ENCODE measurements around the gene RBM11. TPM values are rescaled to one million over a fixed set of nuclear protein-coding genes. Genes with fewer than 3 reads are reported as not detected.

Gene RBM11
- polyA plus RNA-seq, 1 of the 3 experiments (the other 2 are of a cell fraction): not detected

GRCh38 chr21:14270631-14271030 is 54.7 kb downstream of the RBM11 start:
- no peak for DNase-seq
- Histone ChIP-seq H3K9me3 (no peaks in the 10 kb centered on the region), H4K20me1 (ENCODE audit: insufficient read depth) (no peaks in the 10 kb centered on the region), H3K36me3 (replicated peaks in 1 of 2; ENCODE audit: control insufficient read depth in 1 of 2, insufficient read depth in 2 of 2, low read length in 1 of 2) (no peaks in the 10 kb centered on the region), H3K4me1 (ENCODE audit: control insufficient read depth in 1 of 2, insufficient read depth in 2 of 2, low read depth in 1 of 2, low read length in 1 of 2) (no peaks in the 10 kb centered on the region), H3K27me3 (ENCODE audit: insufficient read depth) (peaks cover 22% of the 10 kb centered on the region; the same call in 1 of the 2 replicates), H3K4me2 (no peak overlapping the region), H3K27ac (ENCODE audit: low read depth in 2 of 2, low read length in 1 of 2) (no peak overlapping the region), H2AFZ (ENCODE audit: low read depth) (no peak overlapping the region), H3K4me3 (ENCODE audit: low read depth in 2 of 2, low read length in 1 of 2) (no peak overlapping the region), H3K9me2 (no peaks in the 10 kb centered on the region), H3K9ac (no peak overlapping the region), H3K79me2 (ENCODE audit: insufficient read depth) (no peaks in the 10 kb centered on the region), H3F3A (replicated peaks; ENCODE audit: insufficient read depth) (no peaks in the 10 kb centered on the region)
- 4% methylated on average over 2 of the region's 2 CpGs for WGBS (ENCODE audit: low lambda C conversion rate)
- TF ChIP-seq GABPA (IDR thresholded peaks at IDR 0.05; ENCODE audit: low read depth) (no peak), IRF3 (IDR thresholded peaks at IDR 0.05; ENCODE audit: low read depth, low read length) (no peak), NFIC (IDR thresholded peaks at IDR 0.05; ENCODE audit: borderline replicate concordance) (no peak), TEAD4 (IDR thresholded peaks at IDR 0.05; ENCODE audit: borderline replicate concordance, insufficient read depth) (no peak), FOXM1 (IDR thresholded peaks at IDR 0.05; ENCODE audit: low read depth) (no peak), USF2 (IDR thresholded peaks at IDR 0.05; ENCODE audit: borderline replicate concordance, low read depth, low read length) (no peak), FOXJ3 (CRISPR knock-in tag; IDR thresholded peaks at IDR 0.05) (no peak), MXI1 (IDR thresholded peaks at IDR 0.05; ENCODE audit: low read depth, low read length) (no peak), SMC3 (IDR thresholded peaks at IDR 0.05; ENCODE audit: low read depth, low read length) (no peak), EZH2phosphoT487 (IDR thresholded peaks at IDR 0.05; ENCODE audit: borderline replicate concordance, low read depth) (no peak), ZBTB33 (IDR thresholded peaks at IDR 0.05; ENCODE audit: borderline replicate concordance, low read depth) (no peak)
- ChIA-PET CTCF (interaction anchor here (1.7 kb wide), 1 partner anchor 11 kb away, joined by 5 read pairs; no protein-coding TSS in a partner anchor), POLR2A (no interaction called here)

GRCh38 chr21:14271053-14271452 is 55.1 kb downstream of the RBM11 start:
- WGBS (ENCODE audit: low lambda C conversion rate): 1% methylated on average over 3 of the region's 3 CpGs
- Histone ChIP-seq H3K4me3 (ENCODE audit: low read depth in 2 of 2, low read length in 1 of 2) (no peak overlapping the region), H3K27me3 (ENCODE audit: insufficient read depth) (peaks cover 25% of the 10 kb centered on the region; the same call in 1 of the 2 replicates), H2AFZ (ENCODE audit: low read depth) (no peak overlapping the region), H3K36me3 (replicated peaks in 1 of 2; ENCODE audit: control insufficient read depth in 1 of 2, insufficient read depth in 2 of 2, low read length in 1 of 2) (no peaks in the 10 kb centered on the region), H3K79me2 (ENCODE audit: insufficient read depth) (no peaks in the 10 kb centered on the region), H3F3A (replicated peaks; ENCODE audit: insufficient read depth) (no peaks in the 10 kb centered on the region), H3K9ac (no peak overlapping the region), H3K27ac (ENCODE audit: low read depth in 2 of 2, low read length in 1 of 2) (no peak overlapping the region), H3K4me2 (no peak overlapping the region), H3K9me2 (no peaks in the 10 kb centered on the region), H4K20me1 (ENCODE audit: insufficient read depth) (no peaks in the 10 kb centered on the region), H3K4me1 (ENCODE audit: control insufficient read depth in 1 of 2, insufficient read depth in 2 of 2, low read depth in 1 of 2, low read length in 1 of 2) (no peaks in the 10 kb centered on the region), H3K9me3 (no peaks in the 10 kb centered on the region)
- ChIA-PET POLR2A (no interaction called here), CTCF (interaction anchor here (1.7 kb wide), 1 partner anchor 11 kb away, joined by 5 read pairs; no protein-coding TSS in a partner anchor)
- DNase-seq: no peak
- no peak for TF ChIP-seq PBX3 (IDR thresholded peaks at IDR 0.05)
- no peak for TF ChIP-seq NRF1 (IDR thresholded peaks at IDR 0.05; ENCODE audit: low read depth, low read length)
- TF ChIP-seq REST (IDR thresholded peaks at IDR 0.05; ENCODE audit: low read depth, low read length): no peak
- TF ChIP-seq TAF1 (IDR thresholded peaks at IDR 0.05; ENCODE audit: borderline replicate concordance, low read depth, low read length): no peak
- TF ChIP-seq SIN3A (IDR thresholded peaks at IDR 0.05; ENCODE audit: borderline replicate concordance, low read depth, low read length): no peak
- no peak for TF ChIP-seq TCF12 (IDR thresholded peaks at IDR 0.05)
- no peak for TF ChIP-seq SMC3 (IDR thresholded peaks at IDR 0.05; ENCODE audit: low read depth, low read length)
- no peak for TF ChIP-seq POLR2AphosphoS5 (IDR thresholded peaks at IDR 0.05; ENCODE audit: low read depth, low read length)
- TF ChIP-seq MEF2A (IDR thresholded peaks at IDR 0.05; ENCODE audit: borderline replicate concordance, low read depth): no peak
- TF ChIP-seq GATA2 (CRISPR knock-in tag; IDR thresholded peaks at IDR 0.05): no peak
